ENCODE data around the gene NFE2L2. TPM values are rescaled to one million over a fixed set of nuclear protein-coding genes. Genes with fewer than 3 reads are reported as not detected.
"Not testable (repeated sequence)": the region's sequence is repeated elsewhere in the genome, so short reads cannot be mapped to it uniquely, and the experiment has no call there.

NFE2L2 gene
- total and polyA plus RNA-seq, 2 donors (not counting 1 experiment from before 2014, with no cell fraction given) = 142 to 166 TPM

DNA sequence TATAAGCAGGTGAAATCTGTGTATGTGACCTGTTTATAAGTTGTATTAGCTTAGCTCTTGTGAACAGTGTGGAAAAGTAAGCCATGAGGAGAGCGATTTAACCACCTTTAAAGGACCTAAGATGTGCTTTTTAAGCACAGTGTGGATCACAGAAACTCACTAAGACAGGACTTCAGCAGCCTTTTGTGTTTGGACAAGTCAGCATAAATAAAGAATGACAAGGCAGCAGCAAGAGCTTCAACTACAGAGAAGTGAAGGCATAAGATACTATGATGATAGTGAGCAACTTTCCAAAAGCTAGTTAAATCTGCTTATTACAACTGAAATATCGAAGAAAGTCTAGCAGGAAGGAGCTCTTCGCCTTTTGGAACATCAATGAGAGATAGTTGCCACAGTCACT lies 43.0 kb downstream of the NFE2L2 start:
- no peaks in the 10 kb centered on the region for H3K4me1 ChIP-seq (ENCODE audit: control insufficient read depth, extremely low read depth, insufficient read depth, low read length)
- H3K27ac ChIP-seq (ENCODE audit: insufficient read depth, low read length) = no peak overlapping the region
- no peaks in the 10 kb centered on the region for H4K20me1 ChIP-seq (ENCODE audit: control insufficient read depth, extremely low read depth, insufficient read depth, low read length)
- no peak for DNase-seq (ENCODE audit: low read depth in 2 of 2)
- H3K4me3 ChIP-seq (replicated peaks in 1 of 4; ENCODE audit: control extremely low read depth in 1 of 4, insufficient read depth in 1 of 4, low read depth in 3 of 4, low read length in 4 of 4) = no peak overlapping the region
- H3K9ac ChIP-seq (ENCODE audit: insufficient read depth, low read length) = no peak overlapping the region
- H3K79me2 ChIP-seq (ENCODE audit: control insufficient read depth, insufficient read depth, low read length) = peaks cover 28% of the 10 kb centered on the region
- TF ChIP-seq, protein P1, sequence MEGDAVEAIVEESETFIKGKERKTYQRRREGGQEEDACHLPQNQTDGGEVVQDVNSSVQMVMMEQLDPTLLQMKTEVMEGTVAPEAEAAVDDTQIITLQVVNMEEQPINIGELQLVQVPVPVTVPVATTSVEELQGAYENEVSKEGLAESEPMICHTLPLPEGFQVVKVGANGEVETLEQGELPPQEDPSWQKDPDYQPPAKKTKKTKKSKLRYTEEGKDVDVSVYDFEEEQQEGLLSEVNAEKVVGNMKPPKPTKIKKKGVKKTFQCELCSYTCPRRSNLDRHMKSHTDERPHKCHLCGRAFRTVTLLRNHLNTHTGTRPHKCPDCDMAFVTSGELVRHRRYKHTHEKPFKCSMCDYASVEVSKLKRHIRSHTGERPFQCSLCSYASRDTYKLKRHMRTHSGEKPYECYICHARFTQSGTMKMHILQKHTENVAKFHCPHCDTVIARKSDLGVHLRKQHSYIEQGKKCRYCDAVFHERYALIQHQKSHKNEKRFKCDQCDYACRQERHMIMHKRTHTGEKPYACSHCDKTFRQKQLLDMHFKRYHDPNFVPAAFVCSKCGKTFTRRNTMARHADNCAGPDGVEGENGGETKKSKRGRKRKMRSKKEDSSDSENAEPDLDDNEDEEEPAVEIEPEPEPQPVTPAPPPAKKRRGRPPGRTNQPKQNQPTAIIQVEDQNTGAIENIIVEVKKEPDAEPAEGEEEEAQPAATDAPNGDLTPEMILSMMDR (conservative IDR thresholded peaks at IDR 0.05 in 1 of 2, IDR thresholded peaks at IDR 0.05 in 1 of 2; ENCODE audit: low read depth in 1 of 2, low read length in 2 of 2) = no peak
- no peak for TF ChIP-seq EZH2 (IDR thresholded peaks at IDR 0.05; ENCODE audit: low read length, missing control alignments)
- H3K9me3 ChIP-seq (ENCODE audit: control insufficient read depth, insufficient read depth, low read depth, low read length) = no peaks in the 10 kb centered on the region
- no peaks in the 10 kb centered on the region for H3K27me3 ChIP-seq (ENCODE audit: control insufficient read depth, insufficient read depth, low read length)
- H3K36me3 ChIP-seq (ENCODE audit: control insufficient read depth, insufficient read depth, low read length) = peaks cover 10% of the 10 kb centered on the region
- no peak overlapping the region for H3K4me2 ChIP-seq (ENCODE audit: extremely low read depth, insufficient read depth, low read length)
- H2AFZ ChIP-seq (ENCODE audit: low read length) = no peak overlapping the region

DNA sequence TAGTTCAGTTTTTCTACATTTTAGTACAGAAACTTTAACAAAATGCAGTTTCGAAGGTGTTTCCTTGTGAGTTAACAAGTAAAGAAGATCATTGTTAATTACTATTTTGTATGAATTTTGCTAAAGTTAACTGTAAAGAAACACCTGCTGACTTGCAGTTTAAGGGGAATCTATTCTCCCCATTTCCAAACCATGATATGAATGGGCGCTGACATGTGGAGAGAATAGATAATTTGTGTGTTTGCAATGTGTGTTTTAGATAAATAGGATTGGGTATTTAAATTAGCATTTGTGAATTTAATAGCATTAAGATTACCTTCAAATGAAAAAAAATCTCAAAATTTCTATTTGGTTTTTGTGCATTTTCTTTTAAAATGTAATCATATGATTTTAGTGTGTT lies 44.7 kb downstream of the NFE2L2 start:
- peaks cover 14% of the 10 kb centered on the region for H3K36me3 ChIP-seq (ENCODE audit: control insufficient read depth, insufficient read depth, low read length)
- not testable (repeated sequence) for H3K4me3 ChIP-seq (replicated peaks in 1 of 4; ENCODE audit: control extremely low read depth in 1 of 4, insufficient read depth in 1 of 4, low read depth in 3 of 4, low read length in 4 of 4); H3K9ac ChIP-seq (ENCODE audit: insufficient read depth, low read length); H3K27me3 ChIP-seq (ENCODE audit: control insufficient read depth, insufficient read depth, low read length); H3K27ac ChIP-seq (ENCODE audit: insufficient read depth, low read length); H3K9me3 ChIP-seq (ENCODE audit: control insufficient read depth, insufficient read depth, low read depth, low read length); H4K20me1 ChIP-seq (ENCODE audit: control insufficient read depth, extremely low read depth, insufficient read depth, low read length); DNase-seq (ENCODE audit: low read depth in 2 of 2); H3K4me2 ChIP-seq (ENCODE audit: extremely low read depth, insufficient read depth, low read length); H3K4me1 ChIP-seq (ENCODE audit: control insufficient read depth, extremely low read depth, insufficient read depth, low read length); H2AFZ ChIP-seq (ENCODE audit: low read length)
- H3K79me2 ChIP-seq (ENCODE audit: control insufficient read depth, insufficient read depth, low read length) = peaks cover 44% of the 10 kb centered on the region

DNA sequence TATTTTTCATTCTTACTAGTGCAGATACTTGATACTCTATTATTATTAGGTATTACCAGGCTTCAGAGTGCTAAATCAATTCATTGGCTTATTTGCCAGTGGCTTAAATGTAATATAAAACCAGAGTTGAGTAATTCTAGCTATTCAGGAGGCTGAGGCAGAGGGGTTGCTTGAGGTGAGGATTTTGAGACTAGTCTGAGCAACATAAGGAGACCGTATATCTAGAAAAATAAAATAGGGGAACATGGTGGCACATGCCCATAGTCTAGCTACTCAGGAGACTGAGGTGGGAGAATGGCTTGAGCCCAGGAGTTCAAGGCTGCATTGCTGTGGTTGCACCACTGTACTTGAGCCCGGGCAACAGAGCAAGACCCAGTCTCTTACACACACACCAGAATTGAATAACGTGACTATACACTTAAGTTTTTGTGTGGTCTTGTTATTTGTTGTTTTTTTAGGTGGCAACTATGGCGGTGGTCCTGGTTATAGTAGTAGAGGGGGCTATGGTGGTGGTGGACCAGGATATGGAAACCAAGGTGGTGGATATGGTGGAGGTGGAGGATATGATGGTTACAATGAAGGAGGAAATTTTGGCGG lies 47.2 kb downstream of the NFE2L2 start:
- H3K4me3 ChIP-seq (replicated peaks in 1 of 4; ENCODE audit: control extremely low read depth in 1 of 4, insufficient read depth in 1 of 4, low read depth in 3 of 4, low read length in 4 of 4) = no peak overlapping the region
- H3K4me1 ChIP-seq (ENCODE audit: control insufficient read depth, extremely low read depth, insufficient read depth, low read length) = peaks cover 2% of the 10 kb centered on the region
- peaks cover 14% of the 10 kb centered on the region for H3K36me3 ChIP-seq (ENCODE audit: control insufficient read depth, insufficient read depth, low read length)
- no peak overlapping the region for H3K9ac ChIP-seq (ENCODE audit: insufficient read depth, low read length)
- no peak overlapping the region for H3K27ac ChIP-seq (ENCODE audit: insufficient read depth, low read length)
- no peak for DNase-seq (ENCODE audit: low read depth in 2 of 2)
- H3K4me2 ChIP-seq (ENCODE audit: extremely low read depth, insufficient read depth, low read length) = no peak overlapping the region
- H2AFZ ChIP-seq (ENCODE audit: low read length) = no peak overlapping the region
- H3K79me2 ChIP-seq (ENCODE audit: control insufficient read depth, insufficient read depth, low read length) = peaks cover 62% of the 10 kb centered on the region
- H3K9me3 ChIP-seq (ENCODE audit: control insufficient read depth, insufficient read depth, low read depth, low read length) = no peaks in the 10 kb centered on the region
- H3K27me3 ChIP-seq (ENCODE audit: control insufficient read depth, insufficient read depth, low read length) = no peaks in the 10 kb centered on the region
- peaks cover 4% of the 10 kb centered on the region for H4K20me1 ChIP-seq (ENCODE audit: control insufficient read depth, extremely low read depth, insufficient read depth, low read length)
- TF ChIP-seq, protein P1 (conservative IDR thresholded peaks at IDR 0.05 in 1 of 2, IDR thresholded peaks at IDR 0.05 in 1 of 2; ENCODE audit: low read depth in 1 of 2, low read length in 2 of 2) = no peak
- TF ChIP-seq EZH2 (IDR thresholded peaks at IDR 0.05; ENCODE audit: low read length, missing control alignments) = no peak

Measured in fibroblast of lung (primary cell).